Skeletal muscle tissue (tissue), 4 donors: ENCODE results near the gene NECTIN2. TPM values are rescaled to one million over a fixed set of nuclear protein-coding genes. Genes with fewer than 3 reads are reported as not detected.

Source experiments
- H3K27ac ChIP-seq: one replicate; pipeline ENCODE4 v1.7.0; 2013; ENCODE audit warnings: mild to moderate bottlenecking, low read depth, low read length, inconsistent platforms
- H3K27me3 ChIP-seq, 3 donors: one replicate each; pipeline ENCODE4 v1.7.0; 2013; ENCODE audit warnings: low read length in 3 of 3; ENCODE audit not compliant: control insufficient read depth in 3 of 3, insufficient read depth in 3 of 3
- H3K36me3 ChIP-seq, 3 donors: one replicate each; pipeline ENCODE4 v1.7.0; 2013; ENCODE audit warnings: low read length in 3 of 3; ENCODE audit not compliant: control insufficient read depth in 3 of 3, insufficient read depth in 3 of 3
- H3K4me1 ChIP-seq, 3 donors: one replicate each; pipeline ENCODE4 v1.7.0; 2013; ENCODE audit warnings: low read length in 3 of 3, mild to moderate bottlenecking in 3 of 3; ENCODE audit not compliant: control insufficient read depth in 3 of 3, insufficient read depth in 3 of 3
- H3K4me3 ChIP-seq, 3 donors: one replicate each; pipeline ENCODE4 v1.7.0; 2013; ENCODE audit warnings: low read length in 3 of 3
- H3K9ac ChIP-seq, 3 donors: one replicate each; pipeline ENCODE4 v1.7.0; 2013; ENCODE audit warnings: low read length in 3 of 3, mild to moderate bottlenecking in 3 of 3, moderate library complexity in 2 of 3, low read depth in 1 of 3
- H3K9me3 ChIP-seq, 3 donors: one replicate each; pipeline ENCODE4 v1.7.0; 2013; ENCODE audit warnings: low read length in 3 of 3; ENCODE audit not compliant: control insufficient read depth in 3 of 3
- total RNA-seq: library from RNA; depleted of rRNA; stranded (reverse); fragments of >200 nt; gene quantifications from one replicate; pipeline ENCODE4 v1.2.3, GENCODE V29; 2014
- donor health status: Osteomylitis.

The NECTIN2 gene
- total RNA-seq, 1 donor from 2014 or later: 31.8 TPM

DNA sequence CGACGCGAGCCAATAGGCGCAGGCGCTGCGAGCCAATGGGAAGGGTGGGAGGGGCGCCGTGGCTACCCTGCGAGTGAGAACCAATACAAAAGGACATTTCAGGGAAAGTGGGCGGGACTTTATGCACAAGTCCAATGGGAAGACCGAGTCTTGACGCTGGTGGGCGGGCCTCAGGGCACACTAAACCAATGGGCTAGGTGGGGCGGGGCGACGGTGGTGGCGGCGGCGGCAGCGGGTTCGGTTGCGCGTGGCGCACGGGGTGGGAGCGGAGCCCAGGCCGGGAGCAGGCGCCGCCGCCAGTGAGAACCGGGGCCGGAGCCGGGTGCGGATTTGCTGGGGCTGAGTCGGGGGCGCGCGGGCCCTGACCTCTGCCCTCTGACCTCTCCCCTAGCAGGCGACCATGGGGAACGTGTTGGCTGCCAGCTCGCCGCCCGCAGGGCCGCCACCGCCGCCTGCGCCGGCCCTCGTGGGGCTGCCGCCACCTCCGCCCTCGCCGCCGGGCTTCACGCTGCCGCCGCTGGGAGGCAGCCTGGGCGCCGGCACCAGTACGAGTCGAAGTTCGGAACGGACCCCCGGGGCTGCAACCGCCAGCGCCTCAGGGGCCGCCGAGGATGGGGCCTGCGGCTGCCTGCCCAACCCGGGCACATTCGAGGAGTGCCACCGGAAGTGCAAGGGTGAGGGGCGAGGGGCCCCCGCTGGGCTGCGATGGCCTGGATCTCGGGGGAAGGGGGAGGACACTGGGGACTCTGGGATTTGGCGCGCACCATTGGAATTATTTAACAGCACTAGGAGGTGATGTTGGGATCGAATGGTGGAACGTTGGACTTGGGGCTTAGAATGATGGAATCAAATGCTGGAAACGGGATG is 45.2 kb downstream of the NECTIN2 start, which contains the start of gene TOMM40:
Gene TOMM40, plus strand, starts transcription at position 239 of the 867 bp plus-strand sequence. Its CDS starts 162 bp downstream, at position 401.
- no peaks in the 10 kb centered on the region for H3K9me3 ChIP-seq
- H3K9ac ChIP-seq: peak within 1 kb of the TSS; percentile 84 to 88 (median 88)
- H3K4me3 ChIP-seq: peak within 1 kb of the TSS; percentile 75 to 94 (median 86)
- peaks cover 29 to 40% (median 36%) of the 10 kb centered on the region in 3 donors for H3K36me3 ChIP-seq
- no peaks in the 10 kb centered on the region for H3K27me3 ChIP-seq
- peak within 1 kb of the TSS; percentile 98 for H3K27ac ChIP-seq
- peaks cover 24 to 31% (median 25%) of the 10 kb centered on the region in 3 donors for H3K4me1 ChIP-seq

DNA sequence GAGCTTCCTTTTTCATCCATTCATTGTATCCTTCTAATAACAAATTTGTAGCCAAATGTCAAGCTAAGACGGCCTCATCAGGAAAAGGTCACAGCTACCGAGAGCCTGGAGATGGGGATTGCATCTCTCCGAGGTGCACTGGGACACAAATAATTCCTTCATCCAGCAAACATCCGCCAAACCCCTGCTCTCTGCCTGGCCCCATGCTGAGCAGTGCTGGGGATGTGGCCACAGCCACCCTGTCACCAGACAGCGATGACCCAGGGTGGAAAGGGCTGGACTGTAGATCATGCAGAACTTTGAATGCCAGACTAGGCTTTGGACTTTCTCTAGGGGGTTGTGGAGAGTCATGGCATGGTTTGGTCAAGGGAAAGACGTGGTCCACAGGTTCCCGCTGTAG is 46.8 kb downstream of the NECTIN2 start:
- no peaks in the 10 kb centered on the region for H3K27me3 ChIP-seq
- H3K4me1 ChIP-seq: peaks cover 24 to 31% (median 25%) of the 10 kb centered on the region in 3 donors
- H3K36me3 ChIP-seq: peaks cover 34 to 50% (median 44%) of the 10 kb centered on the region in 3 donors
- H3K27ac ChIP-seq: no peak overlapping the region
- no peaks in the 10 kb centered on the region for H3K9me3 ChIP-seq
- peak overlapping the region in 1 of 3 donors; percentile 88 for H3K9ac ChIP-seq
- no peak overlapping the region for H3K4me3 ChIP-seq

DNA sequence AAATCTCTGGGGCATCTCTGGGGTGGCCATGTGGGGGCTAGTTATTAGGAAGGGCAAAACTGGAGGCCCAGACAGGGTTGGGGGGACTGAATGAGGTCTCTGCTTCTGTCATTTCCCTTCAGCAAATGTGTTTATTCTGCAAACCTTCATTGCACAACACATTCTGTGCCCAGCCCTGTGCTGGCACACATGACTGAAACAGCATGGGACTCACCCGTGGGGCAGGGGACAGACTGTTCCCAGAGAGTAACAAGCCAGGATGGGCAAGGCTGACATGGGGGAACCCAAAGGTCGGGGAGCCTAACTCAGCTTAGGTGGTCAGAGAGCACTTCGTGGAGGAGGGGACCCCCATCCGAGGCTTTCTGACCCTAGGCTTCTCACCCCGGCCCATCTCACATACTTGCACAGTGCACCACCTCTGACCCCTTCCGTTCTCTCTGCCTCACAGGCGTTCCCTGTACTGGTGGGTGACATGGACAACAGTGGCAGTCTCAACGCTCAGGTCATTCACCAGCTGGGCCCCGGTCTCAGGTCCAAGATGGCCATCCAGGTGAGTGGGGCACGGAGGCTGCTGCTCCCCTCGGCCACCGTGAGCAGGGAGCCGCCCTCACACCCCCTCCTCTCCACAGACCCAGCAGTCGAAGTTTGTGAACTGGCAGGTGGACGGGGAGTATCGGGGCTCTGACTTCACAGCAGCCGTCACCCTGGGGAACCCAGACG is 47.4 kb downstream of the NECTIN2 start:
- H3K27me3 ChIP-seq: no peaks in the 10 kb centered on the region
- no peak overlapping the region for H3K4me3 ChIP-seq
- peaks cover 24 to 31% (median 25%) of the 10 kb centered on the region in 3 donors for H3K4me1 ChIP-seq
- H3K9ac ChIP-seq: no peak overlapping the region
- H3K9me3 ChIP-seq: no peaks in the 10 kb centered on the region
- peaks cover 37 to 49% (median 48%) of the 10 kb centered on the region in 3 donors for H3K36me3 ChIP-seq
- no peak overlapping the region for H3K27ac ChIP-seq

DNA sequence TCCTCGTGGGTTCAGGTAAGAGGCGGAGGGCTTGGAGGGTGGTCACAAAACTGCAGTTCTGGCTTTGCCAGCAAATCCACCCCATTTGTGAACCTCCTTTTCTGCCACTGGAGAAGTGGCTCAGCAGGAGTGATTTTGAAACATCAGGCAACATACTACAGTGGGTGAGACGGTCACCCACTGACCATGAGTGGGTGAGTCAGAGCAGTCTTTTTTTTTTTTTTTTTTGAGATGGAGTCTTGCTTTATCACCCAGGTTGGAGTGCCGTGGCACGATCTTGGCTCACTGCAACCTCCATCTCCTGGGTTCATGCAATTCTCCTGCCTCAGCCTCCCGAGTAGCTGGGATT is 47.9 kb downstream of the NECTIN2 start:
- H3K36me3 ChIP-seq: peaks cover 37 to 49% (median 48%) of the 10 kb centered on the region in 3 donors
- H3K9me3 ChIP-seq: no peaks in the 10 kb centered on the region
- H3K9ac ChIP-seq: no peak overlapping the region
- H3K4me1 ChIP-seq: peaks cover 24 to 28% (median 25%) of the 10 kb centered on the region in 3 donors
- H3K27ac ChIP-seq: no peak overlapping the region
- no peaks in the 10 kb centered on the region for H3K27me3 ChIP-seq
- H3K4me3 ChIP-seq: no peak overlapping the region

DNA sequence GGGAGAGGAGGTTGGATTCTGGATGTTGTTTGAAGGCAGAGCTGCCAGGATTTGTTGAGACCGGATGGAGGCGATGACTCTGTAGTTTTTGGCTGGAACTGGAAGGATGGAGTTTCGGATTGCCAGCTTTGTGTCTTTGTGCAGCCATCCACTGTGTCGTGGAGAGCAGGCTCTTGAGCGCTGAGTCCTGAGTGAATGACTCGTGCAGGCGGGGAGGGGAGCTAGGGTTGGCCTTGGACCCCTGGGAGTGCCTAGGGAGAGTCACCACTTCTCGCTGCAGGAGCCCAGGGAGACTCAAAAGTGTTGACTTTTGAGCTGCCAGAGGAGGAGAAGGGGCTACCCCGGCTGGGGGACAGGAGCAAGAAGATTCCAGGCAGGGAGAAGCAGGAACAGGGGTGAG is 48.8 kb downstream of the NECTIN2 start:
- Histone ChIP-seq H3K27ac (no peak overlapping the region), H3K36me3 (peaks cover 40 to 51% (median 49%) of the 10 kb centered on the region in 3 donors), H3K9me3 (no peaks in the 10 kb centered on the region)

DNA sequence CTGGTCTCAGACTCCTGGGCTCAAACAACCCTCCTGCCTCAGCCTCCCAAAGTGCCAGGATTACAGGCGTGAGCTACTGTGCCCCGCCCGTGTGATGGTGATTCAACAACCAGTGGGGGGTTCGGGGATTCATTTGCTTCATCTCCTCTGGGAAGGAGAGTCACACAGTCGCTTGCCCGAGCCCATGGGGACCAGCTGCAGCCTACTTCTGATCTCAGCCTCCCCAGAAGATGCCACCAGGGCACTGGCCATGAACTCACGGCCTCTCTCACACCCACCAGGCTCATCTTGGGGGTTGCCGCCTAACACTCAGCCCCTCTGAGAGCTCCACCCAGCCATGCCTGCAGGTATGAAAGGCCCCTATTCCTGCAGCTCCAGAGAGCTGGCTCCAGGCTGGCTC is 51.7 kb downstream of the NECTIN2 start:
- no peak overlapping the region for H3K27ac ChIP-seq
- H3K27me3 ChIP-seq: no peaks in the 10 kb centered on the region
- no peak overlapping the region for H3K9ac ChIP-seq
- H3K9me3 ChIP-seq: no peaks in the 10 kb centered on the region
- no peak overlapping the region for H3K4me3 ChIP-seq
- peaks cover under 1 to 4% (median 2%) of the 10 kb centered on the region in 3 donors for H3K4me1 ChIP-seq
- H3K36me3 ChIP-seq: peaks cover 58 to 70% (median 63%) of the 10 kb centered on the region in 3 donors

More for the DNA sequence above, 48.8 kb downstream of the NECTIN2 start:
- no peak overlapping the region for H3K9ac ChIP-seq
- H3K27me3 ChIP-seq: no peaks in the 10 kb centered on the region
- H3K4me3 ChIP-seq: no peak overlapping the region
- peaks cover 16 to 19% (median 19%) of the 10 kb centered on the region in 3 donors for H3K4me1 ChIP-seq

DNA sequence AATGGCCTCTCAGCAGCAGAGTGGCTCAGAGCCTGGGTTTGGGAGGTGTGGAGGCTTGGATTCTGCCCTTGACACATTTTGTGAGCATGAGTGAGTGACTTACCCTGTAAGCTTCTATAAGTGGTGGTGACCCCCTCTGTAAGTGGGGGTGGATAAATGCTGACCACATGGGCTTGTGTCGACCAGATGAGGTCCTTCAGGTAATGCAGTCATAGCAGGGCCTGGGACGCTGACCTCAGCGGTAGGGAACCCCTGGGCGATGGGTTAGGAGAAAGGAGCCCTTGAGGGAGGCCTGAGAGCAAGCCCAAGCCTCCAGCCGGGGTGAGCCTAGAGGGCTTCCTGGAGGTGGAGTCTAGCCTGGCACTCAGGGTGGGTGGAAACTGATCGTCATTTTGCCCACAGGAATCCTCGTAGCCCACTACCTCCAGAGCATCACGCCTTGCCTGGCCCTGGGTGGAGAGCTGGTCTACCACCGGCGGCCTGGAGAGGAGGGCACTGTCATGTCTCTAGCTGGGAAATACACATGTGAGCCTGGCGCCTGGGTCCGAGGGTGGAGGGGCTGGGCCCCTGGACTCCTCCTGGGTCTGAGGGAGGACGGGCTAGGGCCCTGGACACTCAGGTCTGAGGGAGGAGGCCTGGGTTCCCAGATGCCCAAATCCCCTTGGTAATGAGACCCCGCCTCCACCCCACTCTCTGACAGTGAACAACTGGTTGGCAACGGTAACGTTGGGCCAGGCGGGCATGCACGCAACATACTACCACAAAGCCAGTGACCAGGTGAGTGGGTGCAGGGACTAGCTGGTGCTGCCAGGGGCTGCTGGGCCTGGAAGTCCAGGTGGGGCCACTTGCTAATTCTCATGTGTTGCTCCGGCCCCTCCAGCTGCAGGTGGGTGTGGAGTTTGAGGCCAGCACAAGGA is 54.5 kb downstream of the NECTIN2 start:
- no peak overlapping the region for H3K27ac ChIP-seq
- H3K4me3 ChIP-seq: no peak overlapping the region
- peaks cover 40 to 49% (median 43%) of the 10 kb centered on the region in 3 donors for H3K36me3 ChIP-seq
- no peak overlapping the region for H3K9ac ChIP-seq
- no peaks in the 10 kb centered on the region for H3K9me3 ChIP-seq
- peaks cover 4 to 7% (median 5%) of the 10 kb centered on the region in 3 donors for H3K4me1 ChIP-seq
- H3K27me3 ChIP-seq: peaks cover 4 to 10% (median 9%) of the 10 kb centered on the region in 3 donors

DNA sequence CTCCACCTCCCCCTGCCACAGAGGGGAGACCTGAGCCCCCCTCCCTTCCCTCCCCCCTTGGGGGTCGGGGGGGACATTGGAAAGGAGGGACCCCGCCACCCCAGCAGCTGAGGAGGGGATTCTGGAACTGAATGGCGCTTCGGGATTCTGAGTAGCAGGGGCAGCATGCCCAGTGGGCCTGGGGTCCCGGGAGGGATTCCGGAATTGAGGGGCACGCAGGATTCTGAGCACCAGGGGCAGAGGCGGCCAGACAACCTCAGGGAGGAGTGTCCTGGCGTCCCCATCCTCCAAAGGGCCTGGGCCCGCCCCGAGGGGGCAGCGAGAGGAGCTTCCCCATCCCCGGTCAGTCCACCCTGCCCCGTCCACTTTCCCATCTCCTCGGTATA is 57.1 kb downstream of the NECTIN2 start:
- Histone ChIP-seq H3K9ac (no peak overlapping the region), H3K27ac (no peak overlapping the region), H3K9me3 (no peaks in the 10 kb centered on the region), H3K4me3 (no peak overlapping the region), H3K27me3 (peaks cover 20 to 31% (median 21%) of the 10 kb centered on the region in 3 donors), H3K36me3 (peaks cover 21 to 28% (median 26%) of the 10 kb centered on the region in 3 donors), H3K4me1 (peaks cover 7 to 9% (median 8%) of the 10 kb centered on the region in 3 donors)
